GM21526 (cell line): ENCODE results near the gene AHCYL2.
"Not testable (repeated sequence)": the region's sequence is repeated elsewhere in the genome, so short reads cannot be mapped to it uniquely, and the experiment has no call there.

Experiments
- ATAC-seq: cut with Tn5 transposase; IDR thresholded peaks from one replicate; pipeline ENCODE4 v1.9.1; 2021; ENCODE audit warnings: moderate library complexity; ENCODE audit not compliant: unreplicated experiment, low FRiP score

AHCYL2 gene

DNA sequence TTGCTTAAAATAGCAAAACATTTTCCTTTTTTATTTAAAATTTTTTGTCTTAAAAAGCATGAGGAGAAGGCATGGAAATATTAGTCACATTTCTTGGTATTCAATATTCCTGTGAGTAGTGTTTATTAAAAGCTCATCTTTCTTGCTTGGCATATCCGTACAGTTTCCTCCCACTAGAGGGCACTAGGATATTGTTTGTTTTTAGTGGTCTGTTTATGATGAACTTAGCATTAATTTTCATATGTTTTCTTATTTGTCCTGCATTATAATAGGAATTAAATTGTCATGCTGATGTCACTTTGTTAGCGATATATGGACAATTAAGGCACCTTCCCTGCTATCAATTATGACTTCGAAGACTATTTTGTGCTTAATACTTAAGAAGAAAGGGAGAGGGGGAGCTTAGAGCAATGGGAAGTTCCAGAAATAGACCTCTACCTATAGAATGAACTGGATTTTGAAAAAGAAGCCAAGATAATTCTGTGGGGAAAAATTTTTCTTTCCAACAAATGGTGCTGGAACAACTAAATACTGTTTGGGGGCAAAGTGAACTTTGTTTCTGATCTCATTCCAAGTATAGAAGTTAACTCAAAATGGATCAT lies 118.4 kb downstream of the AHCYL2 start:
- no peak for ATAC-seq

DNA sequence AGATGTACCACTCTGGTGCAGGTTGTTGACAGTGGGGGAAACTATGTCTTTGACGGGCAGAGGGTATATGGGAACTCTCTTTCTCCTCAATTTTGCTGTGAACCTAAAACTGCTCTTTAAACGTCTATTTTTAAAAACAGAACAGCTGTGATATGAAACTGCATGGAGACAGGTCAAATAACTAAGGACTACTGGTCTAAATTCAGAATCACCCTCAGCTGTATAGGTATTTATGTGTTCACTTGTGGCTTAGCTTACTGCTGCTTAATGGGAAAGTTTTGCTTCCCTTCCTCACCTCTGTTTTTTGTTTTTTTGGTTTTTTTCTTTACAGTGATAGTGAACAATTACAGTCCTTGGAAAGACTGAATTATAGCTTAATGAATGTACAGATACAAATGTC lies 122.5 kb downstream of the AHCYL2 start:
- no peak for ATAC-seq

DNA sequence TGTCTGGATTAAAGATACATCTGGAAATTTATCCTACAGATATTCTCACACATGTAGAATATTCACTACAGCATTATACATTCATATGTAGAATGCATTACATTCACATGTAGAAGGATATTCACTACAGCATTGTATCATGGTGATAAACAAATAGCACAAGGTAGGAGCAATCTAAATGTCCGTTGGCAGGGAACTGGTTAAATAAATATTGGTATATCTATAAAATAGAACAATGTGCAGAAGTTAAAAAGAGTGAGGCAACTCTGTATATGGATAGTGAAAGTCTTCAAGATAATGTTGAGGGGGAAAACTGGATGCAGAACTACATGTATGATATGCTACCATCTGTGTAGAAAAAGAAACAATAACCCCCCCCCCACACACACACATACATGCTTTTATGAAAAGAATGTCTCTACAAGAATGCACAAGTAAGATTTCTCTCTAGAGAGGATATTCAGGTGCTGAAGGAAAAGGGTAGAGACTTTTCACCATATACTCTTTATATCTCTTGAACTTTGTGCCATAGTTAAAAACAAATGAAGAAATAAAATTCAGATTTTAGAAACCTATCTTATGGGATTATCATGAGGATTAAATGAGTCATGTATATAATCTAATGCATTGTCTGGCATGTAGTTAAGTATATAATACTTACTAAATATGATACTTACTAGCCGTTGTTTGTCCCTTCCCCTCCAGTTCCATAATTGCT lies 123.4 kb downstream of the AHCYL2 start:
- ATAC-seq: no peak

DNA sequence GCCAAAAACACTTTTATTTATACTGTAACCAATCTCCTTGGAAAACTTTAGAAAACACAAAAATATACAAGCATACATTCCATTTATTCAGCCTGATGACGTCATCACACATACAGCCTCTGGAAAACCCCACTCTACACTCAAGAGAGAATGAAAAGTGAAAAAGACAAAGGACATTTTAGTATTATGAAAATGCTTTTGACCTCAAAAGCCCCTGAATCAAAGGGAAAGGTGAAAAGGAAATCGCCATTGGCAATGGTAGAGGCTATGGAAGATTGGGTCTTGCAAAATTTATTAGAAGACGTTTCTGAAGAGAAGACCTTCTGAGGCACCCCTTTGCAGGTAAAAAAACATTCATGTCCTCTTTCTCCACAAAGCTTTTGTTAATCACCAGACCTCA lies 126.5 kb downstream of the AHCYL2 start:
- no peak for ATAC-seq

DNA sequence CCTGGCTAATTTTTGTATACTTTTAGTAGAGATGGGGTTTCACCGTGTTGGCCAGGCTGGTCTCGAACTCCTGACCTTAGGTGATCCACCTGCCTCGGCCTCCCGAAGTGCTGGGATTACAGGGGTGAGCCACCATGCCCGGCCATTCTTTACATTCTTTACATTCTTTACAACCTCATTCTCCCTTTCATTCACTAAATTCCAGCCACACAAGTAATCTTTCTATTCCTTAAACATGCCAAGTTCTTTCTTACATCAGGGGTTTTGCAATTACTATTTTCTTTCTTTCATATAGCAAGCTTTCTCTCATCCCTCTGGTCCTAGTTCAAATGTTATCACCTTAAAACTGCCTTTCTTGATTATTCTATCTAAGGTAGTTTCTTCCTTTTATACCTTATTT lies 128.3 kb downstream of the AHCYL2 start:
- not testable (repeated sequence) for ATAC-seq

DNA sequence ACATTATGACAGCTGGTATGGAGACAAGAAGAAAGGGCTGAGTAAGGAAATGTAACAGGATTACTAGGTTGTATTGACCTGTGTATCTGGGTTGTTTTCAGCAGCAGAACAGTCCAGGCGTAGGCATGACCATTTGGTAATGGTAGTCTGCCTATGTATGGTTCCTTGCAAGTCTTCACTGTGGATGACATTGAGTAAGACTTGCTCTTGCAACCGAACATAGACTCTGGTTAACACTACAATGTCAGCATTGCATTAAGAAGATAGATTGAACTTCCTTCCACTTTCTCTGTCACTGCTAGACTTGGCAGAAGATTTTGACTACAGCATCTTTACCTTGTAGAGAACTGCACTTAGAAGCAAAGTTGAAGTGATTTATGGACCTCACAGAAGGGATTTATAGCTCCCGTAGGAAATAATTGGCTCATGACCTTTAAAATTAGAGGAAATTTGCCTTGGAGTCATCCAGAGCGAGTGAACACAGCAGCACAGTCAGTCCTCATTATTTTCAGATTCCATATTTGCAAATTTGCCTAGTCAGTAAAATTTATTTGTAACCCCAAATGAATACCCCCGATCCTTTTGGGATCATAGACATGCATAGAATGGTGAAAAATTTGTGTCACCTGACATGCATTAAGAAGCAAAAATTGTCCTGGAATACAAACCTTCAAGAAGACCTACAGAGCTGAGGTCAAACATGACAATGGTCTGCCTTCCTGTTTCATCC lies 129.8 kb downstream of the AHCYL2 start:
- ATAC-seq: no peak

DNA sequence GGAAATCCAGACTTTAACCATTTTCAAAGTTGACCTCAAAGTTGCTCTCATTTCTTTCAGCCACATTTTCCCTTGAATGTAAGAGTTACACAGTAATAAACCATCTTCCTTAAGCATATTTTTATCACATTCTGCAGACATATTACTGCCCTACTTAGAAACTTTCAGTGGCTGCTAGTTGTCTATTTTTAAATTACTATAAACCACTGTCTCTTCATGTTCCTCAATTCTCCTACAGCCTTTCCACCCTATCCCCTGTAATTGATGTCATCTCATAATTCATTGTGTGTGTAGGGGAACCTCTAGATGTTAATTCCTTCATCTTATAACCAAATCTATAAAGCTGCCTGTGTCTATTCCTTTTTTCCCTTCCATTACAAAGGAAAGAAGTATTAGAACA lies 131.3 kb downstream of the AHCYL2 start:
- no peak for ATAC-seq

DNA sequence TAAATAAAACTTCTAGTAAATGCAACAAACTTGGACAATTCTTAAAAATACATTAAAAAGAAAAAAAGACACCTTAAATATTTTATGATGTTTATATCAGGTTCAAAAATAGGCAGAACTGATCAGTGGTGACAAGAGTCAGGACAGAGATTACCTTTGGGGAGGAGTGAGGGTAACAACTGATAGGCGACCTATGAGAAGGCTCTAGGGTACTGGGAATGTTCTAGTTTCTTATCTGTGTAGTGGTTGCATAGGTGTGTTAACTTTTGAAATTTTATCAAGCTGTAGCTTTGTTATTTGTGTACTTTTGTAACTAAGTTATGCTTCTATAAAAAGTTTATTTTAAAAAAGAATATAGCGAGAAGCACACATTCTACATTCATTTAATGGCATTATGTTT lies 134.3 kb downstream of the AHCYL2 start:
- ATAC-seq: no peak

DNA sequence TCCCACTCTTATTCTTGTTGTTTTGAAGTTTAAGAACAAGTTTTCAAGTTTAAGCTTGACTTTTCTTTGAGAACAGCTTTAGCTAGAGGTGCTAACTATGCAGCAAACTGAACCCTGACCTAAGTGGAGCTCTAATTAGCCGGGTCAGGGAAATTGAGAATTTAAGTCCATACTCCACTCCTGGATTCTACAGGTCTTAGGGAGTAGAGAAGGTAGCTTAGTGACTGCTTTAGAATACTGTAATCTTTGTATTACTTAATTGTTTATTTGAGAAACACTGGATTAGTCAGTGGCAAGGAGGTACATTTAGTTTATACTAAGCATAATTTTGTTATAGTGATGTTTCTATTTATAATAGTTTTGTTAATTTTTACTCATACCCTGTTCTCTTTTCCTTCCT lies 134.8 kb downstream of the AHCYL2 start:
- no peak for ATAC-seq

DNA sequence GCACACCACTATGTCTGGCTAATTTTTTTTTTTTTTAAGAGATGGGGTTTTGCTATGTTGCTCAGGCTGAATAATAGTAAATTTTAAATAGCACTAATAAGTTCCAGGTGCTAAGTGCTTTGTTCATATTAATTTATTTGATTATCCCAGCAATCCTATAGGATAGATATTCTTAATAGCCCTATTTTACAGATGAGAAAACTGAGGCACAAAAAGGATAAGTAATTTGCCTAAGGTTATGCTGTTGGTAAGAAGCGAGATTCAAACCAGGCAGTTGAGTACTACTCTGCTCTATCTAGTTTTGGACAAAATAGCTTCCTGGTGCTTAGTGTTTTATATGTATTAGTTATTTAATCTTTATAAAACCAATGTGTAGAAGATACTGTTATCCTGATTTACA lies 136.9 kb downstream of the AHCYL2 start:
- no peak for ATAC-seq

DNA sequence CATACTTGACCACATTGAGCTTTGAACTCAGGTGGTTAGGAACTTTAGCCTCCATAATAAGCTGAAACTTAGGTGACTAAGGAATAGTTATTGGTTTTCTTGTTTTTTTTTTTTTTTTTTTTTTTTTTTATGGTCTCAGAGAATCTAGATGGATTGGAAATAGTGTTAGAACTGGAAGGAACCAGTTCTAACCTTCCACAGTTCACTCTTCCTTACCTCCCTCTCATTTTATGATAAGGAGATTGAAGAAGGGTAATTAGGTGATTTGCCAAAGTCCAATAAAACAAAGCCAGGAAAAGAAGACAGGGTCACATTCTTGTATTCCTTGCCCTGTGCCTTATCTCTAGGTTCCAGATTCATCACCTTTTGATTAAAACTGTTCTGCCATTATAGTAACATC lies 137.7 kb downstream of the AHCYL2 start:
- ATAC-seq: no peak

DNA sequence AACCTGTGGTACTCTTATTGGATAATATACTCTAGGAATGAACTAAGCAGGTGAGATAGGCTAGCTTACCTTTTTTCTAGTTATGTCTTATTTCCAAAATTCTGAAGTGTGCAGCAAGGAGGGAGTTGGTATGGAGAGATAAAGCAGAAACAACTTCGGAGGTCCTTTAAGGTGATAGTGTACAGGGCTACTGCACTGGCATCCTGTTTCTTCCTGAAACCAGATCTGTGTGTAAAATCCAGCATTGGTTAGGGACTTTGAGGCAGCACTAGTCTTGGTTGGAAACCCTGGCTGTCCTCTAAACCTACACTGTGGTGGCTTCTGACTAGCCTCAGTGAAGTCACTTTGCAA lies 142.5 kb downstream of the AHCYL2 start:
- no peak for ATAC-seq

DNA sequence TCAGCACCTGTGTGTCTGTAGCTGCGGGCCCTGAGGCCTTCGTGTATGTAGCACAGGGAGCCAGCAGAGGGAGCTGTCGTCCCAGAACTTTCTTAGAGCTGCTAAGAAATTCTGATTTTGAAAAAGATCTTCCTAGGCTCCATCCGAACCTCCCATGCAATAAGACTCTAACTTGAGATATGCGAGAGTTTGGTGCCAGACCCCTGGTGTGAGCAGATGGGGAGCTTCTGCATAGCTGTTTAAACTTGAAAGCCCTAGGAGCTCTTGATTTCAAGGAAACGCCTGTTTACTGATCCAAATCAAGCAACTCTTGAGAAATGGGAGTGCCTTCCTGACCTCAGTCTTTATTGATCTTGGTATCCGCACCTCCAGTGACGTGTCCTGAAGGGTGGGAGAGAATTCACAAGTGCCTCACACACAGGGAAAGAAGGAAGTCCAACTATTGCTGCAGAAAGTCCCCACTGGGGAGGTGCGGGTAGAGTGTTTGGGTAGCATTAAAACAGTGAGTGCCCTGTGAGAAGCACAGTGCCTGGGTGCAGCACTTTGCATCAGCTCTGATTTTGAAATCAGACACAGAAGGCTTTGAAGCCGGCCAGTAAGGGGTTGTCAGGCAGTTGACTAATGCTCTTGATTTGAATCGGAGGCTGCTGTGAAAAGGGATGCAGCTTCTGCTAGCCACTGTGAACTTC lies 143.0 kb downstream of the AHCYL2 start:
- peak; percentile 57 for ATAC-seq

DNA sequence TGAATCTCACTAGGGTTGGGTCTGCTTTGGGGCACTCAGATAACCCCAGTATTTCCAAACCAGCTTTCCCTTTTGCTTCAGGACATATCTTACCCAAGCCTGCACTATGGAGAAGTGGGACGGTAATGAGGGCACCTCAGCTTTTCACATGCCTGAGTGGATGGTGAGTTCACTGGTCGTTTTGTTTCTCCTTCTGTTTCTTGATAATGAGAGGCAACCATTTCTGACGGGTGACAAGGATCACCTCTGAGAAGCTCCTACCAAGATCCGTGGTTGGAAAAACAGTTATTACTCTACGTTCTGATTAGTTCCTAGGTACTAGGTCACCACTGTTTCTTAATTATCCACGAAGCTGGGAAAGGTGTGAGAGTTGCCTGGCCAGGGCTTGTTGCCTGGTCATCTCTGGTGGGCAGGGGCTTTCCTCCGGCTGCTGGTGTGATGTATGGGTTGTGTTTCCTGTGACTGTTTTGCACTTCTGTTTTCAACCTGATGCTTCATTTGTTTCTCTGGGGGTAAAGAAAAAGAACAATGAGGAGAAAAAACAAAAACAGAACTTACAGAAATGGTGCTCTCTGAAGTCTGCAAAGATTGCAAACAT lies 143.7 kb downstream of the AHCYL2 start:
- ATAC-seq: peak; percentile 41

DNA sequence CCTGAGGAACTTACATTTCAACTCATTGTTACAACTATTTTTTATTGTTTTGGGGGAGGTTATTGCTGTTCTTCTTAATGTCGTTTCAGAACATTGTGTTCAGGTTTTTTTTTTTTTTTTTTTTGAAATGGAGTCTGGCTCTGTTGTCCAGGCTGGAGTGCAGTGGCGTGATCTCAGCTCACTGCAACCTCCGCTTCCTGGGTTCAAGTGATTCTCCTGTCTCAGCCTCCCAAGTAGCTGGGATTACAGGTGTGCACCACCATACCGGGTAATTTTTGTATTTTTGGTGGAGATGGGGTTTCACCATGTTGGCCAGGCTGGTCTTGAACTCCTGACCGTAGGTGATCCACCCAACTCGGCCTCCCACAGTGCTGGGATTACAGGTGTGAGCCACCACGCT lies 144.6 kb downstream of the AHCYL2 start:
- ATAC-seq: not testable (repeated sequence)

DNA sequence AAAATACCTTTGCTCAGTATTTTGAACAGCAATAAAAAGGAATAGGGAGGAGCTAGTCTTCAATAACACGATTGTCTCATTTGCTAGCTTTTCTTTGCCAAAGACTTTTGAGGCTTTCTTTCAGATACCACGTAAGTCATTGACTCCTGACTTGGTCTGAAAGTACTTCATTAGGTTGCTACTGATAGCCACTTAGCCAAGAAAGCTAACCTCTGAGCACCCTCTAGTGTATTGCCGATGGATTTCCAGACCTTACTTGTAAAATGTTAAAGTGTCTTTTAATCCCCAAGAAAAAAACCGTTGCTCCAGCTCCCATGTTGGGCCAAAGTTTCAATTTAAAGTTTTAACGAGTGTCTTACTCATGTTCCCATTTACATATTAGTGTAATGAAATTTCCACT lies 146.0 kb downstream of the AHCYL2 start:
- no peak for ATAC-seq

DNA sequence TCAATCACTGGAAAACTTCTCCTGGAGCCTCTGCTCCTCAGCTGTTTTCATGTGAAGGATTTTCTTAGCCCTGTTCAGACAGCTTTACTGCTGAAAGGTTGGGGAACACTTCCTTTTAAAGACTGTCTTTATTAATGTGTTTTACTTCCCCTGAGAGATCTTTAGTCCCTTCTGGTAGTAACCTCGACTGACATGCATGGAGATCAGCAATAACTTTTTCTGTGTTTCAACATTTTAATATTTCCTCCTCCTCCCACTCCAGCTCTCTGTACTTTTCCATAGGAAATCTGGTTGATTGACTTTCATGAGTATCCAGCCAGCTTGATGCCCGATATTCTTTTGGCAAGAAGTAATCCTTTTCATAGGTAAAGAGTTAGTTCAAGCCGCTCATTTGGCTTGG lies 146.7 kb downstream of the AHCYL2 start:
- ATAC-seq: no peak

DNA sequence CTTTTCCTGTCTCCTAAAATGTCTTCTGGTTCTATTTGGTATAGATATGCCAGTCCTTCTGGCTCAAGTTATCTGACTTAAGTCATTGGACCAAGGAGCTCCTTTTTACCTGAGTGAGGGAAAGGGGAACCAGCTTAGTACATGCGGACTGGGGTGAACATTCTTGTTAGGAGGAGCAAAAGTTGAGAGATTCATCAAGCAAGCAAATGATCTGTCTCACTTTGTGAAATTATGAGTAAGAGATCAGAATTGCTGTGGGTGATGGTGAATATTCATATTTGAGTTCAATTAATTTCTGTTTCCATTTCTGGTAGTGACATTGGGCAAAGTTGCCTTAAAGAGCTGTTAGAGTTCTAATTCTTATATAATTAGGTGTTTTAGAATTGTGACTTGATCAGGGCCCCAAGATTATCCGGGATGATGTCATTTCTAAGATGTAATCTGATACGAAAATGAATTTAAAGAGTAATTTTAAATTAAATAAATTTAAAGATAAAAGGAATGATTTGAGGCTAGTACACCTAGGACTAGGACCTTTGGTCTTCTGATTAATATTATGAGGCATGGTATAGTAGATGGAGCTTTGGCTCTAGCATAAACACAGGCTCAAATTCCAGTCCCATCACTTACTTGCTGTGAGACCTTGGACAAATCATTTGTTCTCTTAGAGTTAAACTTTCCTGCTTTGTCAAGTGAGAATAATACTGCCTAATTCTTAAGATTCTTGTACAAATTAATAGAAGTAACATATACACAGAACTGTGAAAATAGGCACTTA lies 149.0 kb downstream of the AHCYL2 start:
- no peak for ATAC-seq

DNA sequence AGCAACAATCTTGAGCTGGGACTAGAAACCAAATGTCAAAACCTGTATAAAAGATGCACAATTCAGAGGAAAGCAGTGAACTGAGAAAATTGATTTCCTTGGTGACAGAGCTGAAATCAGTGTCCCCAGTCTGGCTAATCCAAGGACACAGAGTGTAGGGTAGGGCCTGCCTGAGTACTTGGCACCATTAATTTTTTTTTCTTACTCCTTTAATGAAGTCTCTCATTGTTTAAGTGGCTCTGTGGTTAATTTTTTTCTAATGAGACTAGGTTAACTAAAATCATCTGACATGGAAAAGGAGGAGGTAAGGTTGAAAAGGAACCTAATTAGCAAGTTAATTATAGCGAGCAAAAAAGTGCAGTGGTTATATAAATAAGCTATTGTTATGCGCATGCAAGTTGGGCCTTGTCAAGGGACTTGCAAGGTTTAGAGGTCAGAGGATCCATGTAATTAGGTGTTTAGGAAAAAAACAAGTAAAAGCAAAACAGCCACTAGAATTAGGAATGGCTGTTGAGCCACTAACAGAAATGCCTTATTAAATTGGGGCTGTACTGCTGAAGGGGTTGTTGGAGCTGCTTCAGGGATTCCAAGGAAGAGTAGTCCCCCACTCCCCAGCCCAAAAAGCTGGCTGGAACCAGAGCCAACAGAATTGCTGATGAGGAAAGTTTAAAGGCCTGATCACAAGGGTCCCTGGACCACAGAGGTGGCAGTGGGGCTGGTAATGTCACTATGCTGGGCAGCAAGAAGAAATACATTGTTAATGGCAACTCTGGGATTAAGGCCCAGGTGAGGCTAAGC lies 150.5 kb downstream of the AHCYL2 start:
- no peak for ATAC-seq
